GM12878 (cell line): ENCODE measurements around the gene BPGM. TPM values are rescaled to one million over a fixed set of nuclear protein-coding genes. Genes with fewer than 3 reads are reported as not detected.

Experiments used
- ATAC-seq: fragments of 200-7000 bp; cut with Tn5 transposase; 3 replicates; pipeline ENCODE4 v1.9.1; 2020; ENCODE audit warnings: mild to moderate bottlenecking, moderate library complexity
- BruUV-seq: library from RNA; stranded (reverse); fragments of 400-500 nt; replicated peaks from 2 replicates; lab custom pipeline; 2021; lab: Mats Ljungman, UMichigan
- CTCF ChIA-PET: fragments of 300-600 bp; sonication (Branson Sonifier 250); formaldehyde crosslinking; extraction: SDS; loops from one replicate; lab custom pipeline; 2021; ENCODE audit warnings: inconsistent platforms; lab: Yijun Ruan, JAX
- POLR2A ChIA-PET: fragments of 350-600 bp; formaldehyde crosslinking; extraction: SDS; loops from one replicate; lab custom pipeline; 2021; ENCODE audit warnings: inconsistent platforms; lab: Charles Lee
- RAD21 ChIA-PET: fragments of 300-600 bp; sonication (Branson Sonifier 250); formaldehyde crosslinking; loops from one replicate; lab custom pipeline; 2023; ENCODE audit warnings: antibody characterized with exemption; ENCODE audit not compliant: unreplicated experiment; lab: Charles Lee
- SMC1A ChIA-PET: fragments of 300-600 bp; sonication (Branson Sonifier 250); formaldehyde crosslinking; loops from one replicate; lab custom pipeline; 2023; ENCODE audit not compliant: unreplicated experiment, uncharacterized antibody; lab: Charles Lee
- DNase-seq: peaks from one replicate; pipeline ENCODE4 v3.0.0-alpha.2; 2011; ENCODE audit warnings: low read depth, low spot score
- FAIRE-seq: peaks from 3 replicates; lab custom pipeline; 2011; peaks lifted over from hg19 to GRCh38; lab: Jason Lieb, UNC
- H2AFZ ChIP-seq: 2 replicates; pipeline ENCODE4 v1.6.0; 2011; ENCODE audit warnings: low read depth, low read length, control low read depth; ENCODE audit not compliant: control insufficient read depth
- H3K27ac ChIP-seq: 2 replicates; pipeline ENCODE4 v1.5.1; 2011; ENCODE audit warnings: control low read depth; ENCODE audit not compliant: control insufficient read depth, insufficient read depth
- H3K27me3 ChIP-seq, 2 experiments: replicated peaks in 1 of 2; 2 replicates each; pipeline versions ENCODE4 v1.6.0 to v1.6.1; 2011; ENCODE audit warnings: low read length in 1 of 2; ENCODE audit not compliant: control insufficient read depth in 2 of 2, insufficient read depth in 2 of 2
- H3K36me3 ChIP-seq, 2 experiments: 2 replicates each; pipeline ENCODE4 v1.5.1; 2011; ENCODE audit warnings: low read length in 1 of 2; ENCODE audit not compliant: control insufficient read depth in 2 of 2, insufficient read depth in 2 of 2
- H3K4me1 ChIP-seq: 2 replicates; pipeline ENCODE4 v1.6.1; 2011; ENCODE audit warnings: mild to moderate bottlenecking, low read length, moderate library complexity, mixed read lengths; ENCODE audit not compliant: control insufficient read depth, insufficient read depth
- H3K4me2 ChIP-seq: 2 replicates; pipeline ENCODE4 v1.6.0; 2011; ENCODE audit warnings: control low read depth; ENCODE audit not compliant: control insufficient read depth, insufficient read depth
- H3K4me3 ChIP-seq: fragments of 200-600 bp; sonication (generic); 2 replicates; pipeline ENCODE4 v1.5.1; 2016
- H3K79me2 ChIP-seq: 2 replicates; pipeline ENCODE4 v1.6.0; 2011; ENCODE audit warnings: low read length; ENCODE audit not compliant: control insufficient read depth, insufficient read depth
- H3K9ac ChIP-seq: 2 replicates; pipeline ENCODE4 v1.8.0; 2011; ENCODE audit warnings: low read length, control low read depth, mixed read lengths; ENCODE audit not compliant: control insufficient read depth, insufficient read depth
- H3K9me3 ChIP-seq: replicated peaks from 3 replicates; pipeline ENCODE4 v1.5.1; 2011; ENCODE audit warnings: mild to moderate bottlenecking, low read length; ENCODE audit not compliant: control insufficient read depth, insufficient read depth
- H4K20me1 ChIP-seq: 2 replicates; pipeline ENCODE4 v1.6.0; 2011; ENCODE audit not compliant: control insufficient read depth, insufficient read depth
- CHD1 ChIP-seq: IDR thresholded peaks from 2 replicates; pipeline ENCODE4 v1.6.1; 2012; ENCODE audit warnings: low read depth, low read length, improper control_type of control experiment
- CHD4 ChIP-seq: fragments of 200-600 bp; sonication (generic); IDR thresholded peaks from 2 replicates; pipeline ENCODE4 v1.6.1; 2016; ENCODE audit warnings: mild to moderate bottlenecking
- FOXM1 ChIP-seq: IDR thresholded peaks from 2 replicates; pipeline ENCODE4 v1.6.1; 2012; ENCODE audit warnings: low read depth, mild to moderate bottlenecking, inconsistent platforms, low read length, moderate library complexity
- MXI1 ChIP-seq: fragments of 150-350 bp; IDR thresholded peaks from 2 replicates; pipeline ENCODE4 v1.6.1; 2011; ENCODE audit warnings: low read depth, mild to moderate bottlenecking, inconsistent platforms, low read length, improper control_type of control experiment
- RELA ChIP-seq: fragments of 450-650 bp; IDR thresholded peaks from 2 replicates; pipeline ENCODE4 v1.8.0; 2014; ENCODE audit warnings: borderline replicate concordance; ENCODE audit not compliant: partially characterized antibody
- SUZ12 ChIP-seq: fragments of 200-600 bp; sonication (generic); IDR thresholded peaks from one replicate; pipeline ENCODE4 v1.6.1; 2018; ENCODE audit warnings: antibody characterized with exemption, mild to moderate bottlenecking; ENCODE audit not compliant: unreplicated experiment
- TAF1 ChIP-seq: IDR thresholded peaks from 2 replicates; pipeline ENCODE4 v1.6.1; 2011; ENCODE audit warnings: mild to moderate bottlenecking, low read depth, low read length, borderline replicate concordance
- WGBS: methylation state at CpG from one replicate; pipeline ENCODE4 v1.1.6; 2016; ENCODE audit warnings: low lambda C conversion rate; ENCODE audit not compliant: insufficient replicate concordance, insufficient coverage; ENCODE audit errors: missing lambda C conversion rate; 5-methylcytosine and 5-hydroxymethylcytosine counted together
- in situ Hi-C: fragments of 300-500 bp; cut with MboI; formaldehyde crosslinking; loops from 9 replicates; pipeline ENCODE4 v1.14.3; 2018; ENCODE audit warnings: mixed read lengths
- intact Hi-C: fragments of 100-400 bp; cut with micrococcal nuclease; formaldehyde crosslinking; loops from one replicate; pipeline ENCODE4 v1.14.2; 2022; ENCODE audit not compliant: unreplicated experiment
- polyA plus RNA-seq, 11 experiments: library from polyadenylated mRNA; depleted of rRNA in 4 of 11; unstranded in 6 of 11; stranded (reverse) in 5 of 11; fragments of >200 nt; fragmentation: Nextera tagmentation in 4 of 11; fragmentation: Illumina TruSeq in 1 of 11; extraction: Ambion mirVana in 4 of 11; extraction: Trizol in 1 of 11; gene quantifications; 1 replicate in 1 of 11; 2 replicates in 10 of 11; pipeline versions ENCODE4 v1.2.1 to v1.2.3, GENCODE V29; 2011 to 2016; ENCODE audit warnings: inconsistent platforms in 2 of 11, missing spikeins in 2 of 11, low read depth in 1 of 11
- total RNA-seq, 4 experiments: library from RNA; depleted of rRNA in 3 of 4; stranded (reverse); fragments of >200 nt in 3 of 4; fragmentation: Illumina TruSeq in 1 of 4; extraction: Trizol in 1 of 4; gene quantifications; 2 replicates each; pipeline versions ENCODE4 v1.2.1 to v1.2.3, GENCODE V29; 2013 to 2021
- TF ChIP-seq, protein P1 (sequence below): IDR thresholded peaks from 2 replicates; pipeline ENCODE4 v1.6.1; 2011; ENCODE audit warnings: borderline replicate concordance, low read depth, mild to moderate bottlenecking, moderate library complexity, mixed read lengths, low read length; ENCODE audit not compliant: insufficient read depth; ENCODE audit errors: extremely low read length
- TF ChIP-seq, protein P2 (sequence below): fragments of 450-650 bp; conservative IDR thresholded peaks from 2 replicates; pipeline ENCODE4 v1.6.1; 2017; ENCODE audit warnings: mild to moderate bottlenecking, moderate library complexity
- TF ChIP-seq, protein P3 (sequence below): fragments of 450-650 bp; IDR thresholded peaks from 2 replicates; pipeline ENCODE4 v1.6.1; 2017; ENCODE audit warnings: mild to moderate bottlenecking, moderate library complexity
- TF ChIP-seq, protein P4 (sequence below), 3 experiments: IDR thresholded peaks in 2 of 3; conservative IDR thresholded peaks in 1 of 3; 2 replicates each; pipeline ENCODE4 v1.5.1; 2011; ENCODE audit warnings: low read depth in 3 of 3, low read length in 3 of 3, mild to moderate bottlenecking in 3 of 3, control low read depth in 2 of 3, moderate library complexity in 2 of 3, inconsistent platforms in 1 of 3, mixed read lengths in 1 of 3; ENCODE audit not compliant: control insufficient read depth in 2 of 3, insufficient read depth in 1 of 3; ENCODE audit errors: extremely low read depth in 1 of 3

BPGM gene
- total and polyA plus RNA-seq, 10 of the 15 experiments (the other 5 are each of a cell fraction or from before 2014, with no cell fraction given), result 9.0 to 20.1 (median 15.2) TPM

DNA sequence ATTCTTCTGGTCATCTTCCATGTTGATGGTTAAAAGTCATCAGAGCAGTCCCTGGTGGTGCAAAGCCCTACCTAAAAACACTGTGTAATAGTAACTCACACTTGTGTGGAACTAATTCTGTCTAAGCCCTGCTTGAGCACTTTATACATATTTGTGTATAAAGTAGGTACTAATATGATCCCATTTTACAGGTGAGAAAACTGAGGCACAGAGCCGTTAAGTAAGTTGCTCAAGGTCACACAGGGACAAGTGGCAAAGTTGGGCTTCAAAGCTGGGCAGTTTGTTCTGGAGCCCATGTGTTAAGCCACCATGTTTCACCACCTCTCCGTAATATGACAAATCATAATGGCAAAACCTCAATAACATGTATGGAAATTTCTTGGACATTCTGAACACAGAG is 48.1 kb downstream of the BPGM start:
- Histone ChIP-seq H3K27ac (no peak overlapping the region), H3K9ac (no peak overlapping the region), H3K9me3 (no peaks in the 10 kb centered on the region), H4K20me1 (no peaks in the 10 kb centered on the region), H2AFZ (no peak overlapping the region), H3K27me3 (0 out of 4 replicates have a peak, but pooled peaks cover 0 to 2% of the 10 kb centered on the region in 2 experiments), H3K79me2 (no peaks in the 10 kb centered on the region), H3K36me3 (no peaks in the 10 kb centered on the region), H3K4me3 (no peak overlapping the region), H3K4me1 (no peaks in the 10 kb centered on the region), H3K4me2 (no peak overlapping the region)
- ChIA-PET CTCF (interaction anchor here (1.0 to 2.4 kb wide), 4 partner anchors 10 to 64 kb away, joined by 3 to 7 read pairs (median 4); no protein-coding TSS in a partner anchor), POLR2A (interaction anchor here (0.5 kb wide), 1 partner anchor 11 kb away, joined by 3 read pairs; no protein-coding TSS in a partner anchor), SMC1A (interaction anchor here (0.8 to 2.0 kb wide), 5 partner anchors 20 to 65 kb away, joined by 3 to 6 read pairs (median 4); no protein-coding TSS in a partner anchor), RAD21 (interaction anchor here (1.4 kb wide), 1 partner anchor 62 kb away, joined by 4 read pairs; no protein-coding TSS in a partner anchor)
- WGBS, result 21% methylated on average over 2 of the region's 2 CpGs
- no peak for FAIRE-seq
- intact Hi-C loops (no loop called here), in situ Hi-C loops (no loop called here)
- no peak for ATAC-seq
- DNase-seq, result no peak
- BruUV-seq, result no TSS peak
- no peak for TF ChIP-seq MXI1
- TF ChIP-seq, protein P1, sequence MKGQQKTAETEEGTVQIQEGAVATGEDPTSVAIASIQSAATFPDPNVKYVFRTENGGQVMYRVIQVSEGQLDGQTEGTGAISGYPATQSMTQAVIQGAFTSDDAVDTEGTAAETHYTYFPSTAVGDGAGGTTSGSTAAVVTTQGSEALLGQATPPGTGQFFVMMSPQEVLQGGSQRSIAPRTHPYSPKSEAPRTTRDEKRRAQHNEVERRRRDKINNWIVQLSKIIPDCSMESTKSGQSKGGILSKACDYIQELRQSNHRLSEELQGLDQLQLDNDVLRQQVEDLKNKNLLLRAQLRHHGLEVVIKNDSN, result no peak
- TF ChIP-seq FOXM1, result no peak
- no peak for TF ChIP-seq SUZ12
- no peak for TF ChIP-seq CHD4
- TF ChIP-seq CHD1, result no peak
- TF ChIP-seq, protein P2, sequence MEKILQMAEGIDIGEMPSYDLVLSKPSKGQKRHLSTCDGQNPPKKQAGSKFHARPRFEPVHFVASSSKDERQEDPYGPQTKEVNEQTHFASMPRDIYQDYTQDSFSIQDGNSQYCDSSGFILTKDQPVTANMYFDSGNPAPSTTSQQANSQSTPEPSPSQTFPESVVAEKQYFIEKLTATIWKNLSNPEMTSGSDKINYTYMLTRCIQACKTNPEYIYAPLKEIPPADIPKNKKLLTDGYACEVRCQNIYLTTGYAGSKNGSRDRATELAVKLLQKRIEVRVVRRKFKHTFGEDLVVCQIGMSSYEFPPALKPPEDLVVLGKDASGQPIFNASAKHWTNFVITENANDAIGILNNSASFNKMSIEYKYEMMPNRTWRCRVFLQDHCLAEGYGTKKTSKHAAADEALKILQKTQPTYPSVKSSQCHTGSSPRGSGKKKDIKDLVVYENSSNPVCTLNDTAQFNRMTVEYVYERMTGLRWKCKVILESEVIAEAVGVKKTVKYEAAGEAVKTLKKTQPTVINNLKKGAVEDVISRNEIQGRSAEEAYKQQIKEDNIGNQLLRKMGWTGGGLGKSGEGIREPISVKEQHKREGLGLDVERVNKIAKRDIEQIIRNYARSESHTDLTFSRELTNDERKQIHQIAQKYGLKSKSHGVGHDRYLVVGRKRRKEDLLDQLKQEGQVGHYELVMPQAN, result no peak
- TF ChIP-seq, protein P3, sequence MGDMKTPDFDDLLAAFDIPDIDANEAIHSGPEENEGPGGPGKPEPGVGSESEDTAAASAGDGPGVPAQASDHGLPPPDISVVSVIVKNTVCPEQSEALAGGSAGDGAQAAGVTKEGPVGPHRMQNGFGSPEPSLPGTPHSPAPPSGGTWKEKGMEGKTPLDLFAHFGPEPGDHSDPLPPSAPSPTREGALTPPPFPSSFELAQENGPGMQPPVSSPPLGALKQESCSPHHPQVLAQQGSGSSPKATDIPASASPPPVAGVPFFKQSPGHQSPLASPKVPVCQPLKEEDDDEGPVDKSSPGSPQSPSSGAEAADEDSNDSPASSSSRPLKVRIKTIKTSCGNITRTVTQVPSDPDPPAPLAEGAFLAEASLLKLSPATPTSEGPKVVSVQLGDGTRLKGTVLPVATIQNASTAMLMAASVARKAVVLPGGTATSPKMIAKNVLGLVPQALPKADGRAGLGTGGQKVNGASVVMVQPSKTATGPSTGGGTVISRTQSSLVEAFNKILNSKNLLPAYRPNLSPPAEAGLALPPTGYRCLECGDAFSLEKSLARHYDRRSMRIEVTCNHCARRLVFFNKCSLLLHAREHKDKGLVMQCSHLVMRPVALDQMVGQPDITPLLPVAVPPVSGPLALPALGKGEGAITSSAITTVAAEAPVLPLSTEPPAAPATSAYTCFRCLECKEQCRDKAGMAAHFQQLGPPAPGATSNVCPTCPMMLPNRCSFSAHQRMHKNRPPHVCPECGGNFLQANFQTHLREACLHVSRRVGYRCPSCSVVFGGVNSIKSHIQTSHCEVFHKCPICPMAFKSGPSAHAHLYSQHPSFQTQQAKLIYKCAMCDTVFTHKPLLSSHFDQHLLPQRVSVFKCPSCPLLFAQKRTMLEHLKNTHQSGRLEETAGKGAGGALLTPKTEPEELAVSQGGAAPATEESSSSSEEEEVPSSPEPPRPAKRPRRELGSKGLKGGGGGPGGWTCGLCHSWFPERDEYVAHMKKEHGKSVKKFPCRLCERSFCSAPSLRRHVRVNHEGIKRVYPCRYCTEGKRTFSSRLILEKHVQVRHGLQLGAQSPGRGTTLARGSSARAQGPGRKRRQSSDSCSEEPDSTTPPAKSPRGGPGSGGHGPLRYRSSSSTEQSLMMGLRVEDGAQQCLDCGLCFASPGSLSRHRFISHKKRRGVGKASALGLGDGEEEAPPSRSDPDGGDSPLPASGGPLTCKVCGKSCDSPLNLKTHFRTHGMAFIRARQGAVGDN, result no peak
- no peak for TF ChIP-seq TAF1
- TF ChIP-seq, protein P4, sequence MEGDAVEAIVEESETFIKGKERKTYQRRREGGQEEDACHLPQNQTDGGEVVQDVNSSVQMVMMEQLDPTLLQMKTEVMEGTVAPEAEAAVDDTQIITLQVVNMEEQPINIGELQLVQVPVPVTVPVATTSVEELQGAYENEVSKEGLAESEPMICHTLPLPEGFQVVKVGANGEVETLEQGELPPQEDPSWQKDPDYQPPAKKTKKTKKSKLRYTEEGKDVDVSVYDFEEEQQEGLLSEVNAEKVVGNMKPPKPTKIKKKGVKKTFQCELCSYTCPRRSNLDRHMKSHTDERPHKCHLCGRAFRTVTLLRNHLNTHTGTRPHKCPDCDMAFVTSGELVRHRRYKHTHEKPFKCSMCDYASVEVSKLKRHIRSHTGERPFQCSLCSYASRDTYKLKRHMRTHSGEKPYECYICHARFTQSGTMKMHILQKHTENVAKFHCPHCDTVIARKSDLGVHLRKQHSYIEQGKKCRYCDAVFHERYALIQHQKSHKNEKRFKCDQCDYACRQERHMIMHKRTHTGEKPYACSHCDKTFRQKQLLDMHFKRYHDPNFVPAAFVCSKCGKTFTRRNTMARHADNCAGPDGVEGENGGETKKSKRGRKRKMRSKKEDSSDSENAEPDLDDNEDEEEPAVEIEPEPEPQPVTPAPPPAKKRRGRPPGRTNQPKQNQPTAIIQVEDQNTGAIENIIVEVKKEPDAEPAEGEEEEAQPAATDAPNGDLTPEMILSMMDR (IDR thresholded peaks at IDR 0.05 in 2 of 3, conservative IDR thresholded peaks at IDR 0.05 in 1 of 3; ENCODE audit: control insufficient read depth in 2 of 3, extremely low read depth in 1 of 3, insufficient read depth in 1 of 3, low read depth in 3 of 3, low read length in 3 of 3), result no peak
- no peak for TF ChIP-seq RELA
